ENCODE results near the gene TPX2. TPM values are rescaled to one million over a fixed set of nuclear protein-coding genes. Genes with fewer than 3 reads are reported as not detected.

The TPX2 gene, protein sequence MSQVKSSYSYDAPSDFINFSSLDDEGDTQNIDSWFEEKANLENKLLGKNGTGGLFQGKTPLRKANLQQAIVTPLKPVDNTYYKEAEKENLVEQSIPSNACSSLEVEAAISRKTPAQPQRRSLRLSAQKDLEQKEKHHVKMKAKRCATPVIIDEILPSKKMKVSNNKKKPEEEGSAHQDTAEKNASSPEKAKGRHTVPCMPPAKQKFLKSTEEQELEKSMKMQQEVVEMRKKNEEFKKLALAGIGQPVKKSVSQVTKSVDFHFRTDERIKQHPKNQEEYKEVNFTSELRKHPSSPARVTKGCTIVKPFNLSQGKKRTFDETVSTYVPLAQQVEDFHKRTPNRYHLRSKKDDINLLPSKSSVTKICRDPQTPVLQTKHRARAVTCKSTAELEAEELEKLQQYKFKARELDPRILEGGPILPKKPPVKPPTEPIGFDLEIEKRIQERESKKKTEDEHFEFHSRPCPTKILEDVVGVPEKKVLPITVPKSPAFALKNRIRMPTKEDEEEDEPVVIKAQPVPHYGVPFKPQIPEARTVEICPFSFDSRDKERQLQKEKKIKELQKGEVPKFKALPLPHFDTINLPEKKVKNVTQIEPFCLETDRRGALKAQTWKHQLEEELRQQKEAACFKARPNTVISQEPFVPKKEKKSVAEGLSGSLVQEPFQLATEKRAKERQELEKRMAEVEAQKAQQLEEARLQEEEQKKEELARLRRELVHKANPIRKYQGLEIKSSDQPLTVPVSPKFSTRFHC
- polyA plus RNA-seq (2011; rRNA removed) (79.4 and 92.9 TPM in 2 replicates), polyA plus RNA-seq (2017; fragmentation: RNase III; extraction: RNeasy Plus Mini Kit Qiagen cat#74134 plus additional on column Dnase treatment) (84.9 to 106 TPM (median 92.9 TPM) in 3 replicates), polyA minus RNA-seq (2011; rRNA and poly(A)+ RNA removed) (39.4 and 42.7 TPM in 2 replicates)
- polyA plus RNA-seq (2012; cell fraction: cytosol; rRNA removed), result 33.0 and 33.5 TPM in 2 replicates
- 30.7 and 46.3 TPM in 2 replicates for polyA plus RNA-seq (2012; cell fraction: nucleus; rRNA removed)

DNA sequence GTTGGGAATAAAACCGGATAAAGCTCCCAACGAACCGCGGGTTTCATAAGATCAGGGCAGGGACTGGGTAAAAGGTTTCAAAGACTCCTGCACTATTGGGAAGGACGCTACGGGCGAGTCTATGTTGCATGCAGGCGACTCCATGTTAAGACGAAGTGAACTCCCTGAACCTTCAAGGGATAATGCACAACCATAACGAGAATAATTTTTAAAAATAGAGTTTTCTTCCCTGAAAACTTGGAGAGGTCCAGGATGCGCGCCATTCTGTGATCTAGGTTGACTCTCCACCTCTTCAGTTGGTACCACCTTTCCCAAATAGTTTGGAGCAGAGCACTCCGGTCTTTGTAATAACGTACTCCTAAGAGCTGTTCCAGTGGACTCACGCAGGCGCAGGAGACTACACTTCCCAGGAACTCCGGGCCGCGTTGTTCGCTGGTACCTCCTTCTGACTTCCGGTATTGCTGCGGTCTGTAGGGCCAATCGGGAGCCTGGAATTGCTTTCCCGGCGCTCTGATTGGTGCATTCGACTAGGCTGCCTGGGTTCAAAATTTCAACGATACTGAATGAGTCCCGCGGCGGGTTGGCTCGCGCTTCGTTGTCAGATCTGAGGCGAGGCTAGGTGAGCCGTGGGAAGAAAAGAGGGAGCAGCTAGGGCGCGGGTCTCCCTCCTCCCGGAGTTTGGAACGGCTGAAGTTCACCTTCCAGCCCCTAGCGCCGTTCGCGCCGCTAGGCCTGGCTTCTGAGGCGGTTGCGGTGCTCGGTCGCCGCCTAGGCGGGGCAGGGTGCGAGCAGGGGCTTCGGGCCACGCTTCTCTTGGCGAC is at the start of gene TPX2:
Gene TPX2 (plus strand): TSS at position 562 of the 821 bp plus-strand sequence. CDS start 18,187 bp downstream, outside the sequence.
- DNase-seq (ENCODE audit: low read depth in 1 of 2, low spot score in 1 of 2) (peak; percentile 97 to 99), ATAC-seq (peak; percentile 99), FAIRE-seq (peak; percentile 56)
- Histone ChIP-seq H3K27ac (peak within 1 kb of the TSS; percentile 84 to 87), H3K4me2 (peak within 1 kb of the TSS; percentile 89), H3K4me3 (peak within 1 kb of the TSS; percentile 57), H3K9me3 (no peaks in the 10 kb centered on the region), H3K4me1 (peaks cover 30% of the 10 kb centered on the region)
- no peak for TF ChIP-seq CBX2 (IDR thresholded peaks at IDR 0.05; ENCODE audit: borderline replicate concordance, low read depth)
- TF ChIP-seq, protein P1, sequence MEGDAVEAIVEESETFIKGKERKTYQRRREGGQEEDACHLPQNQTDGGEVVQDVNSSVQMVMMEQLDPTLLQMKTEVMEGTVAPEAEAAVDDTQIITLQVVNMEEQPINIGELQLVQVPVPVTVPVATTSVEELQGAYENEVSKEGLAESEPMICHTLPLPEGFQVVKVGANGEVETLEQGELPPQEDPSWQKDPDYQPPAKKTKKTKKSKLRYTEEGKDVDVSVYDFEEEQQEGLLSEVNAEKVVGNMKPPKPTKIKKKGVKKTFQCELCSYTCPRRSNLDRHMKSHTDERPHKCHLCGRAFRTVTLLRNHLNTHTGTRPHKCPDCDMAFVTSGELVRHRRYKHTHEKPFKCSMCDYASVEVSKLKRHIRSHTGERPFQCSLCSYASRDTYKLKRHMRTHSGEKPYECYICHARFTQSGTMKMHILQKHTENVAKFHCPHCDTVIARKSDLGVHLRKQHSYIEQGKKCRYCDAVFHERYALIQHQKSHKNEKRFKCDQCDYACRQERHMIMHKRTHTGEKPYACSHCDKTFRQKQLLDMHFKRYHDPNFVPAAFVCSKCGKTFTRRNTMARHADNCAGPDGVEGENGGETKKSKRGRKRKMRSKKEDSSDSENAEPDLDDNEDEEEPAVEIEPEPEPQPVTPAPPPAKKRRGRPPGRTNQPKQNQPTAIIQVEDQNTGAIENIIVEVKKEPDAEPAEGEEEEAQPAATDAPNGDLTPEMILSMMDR (IDR thresholded peaks at IDR 0.05), result no peak
- TF ChIP-seq, protein P2, sequence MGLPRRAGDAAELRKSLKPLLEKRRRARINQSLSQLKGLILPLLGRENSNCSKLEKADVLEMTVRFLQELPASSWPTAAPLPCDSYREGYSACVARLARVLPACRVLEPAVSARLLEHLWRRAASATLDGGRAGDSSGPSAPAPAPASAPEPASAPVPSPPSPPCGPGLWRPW (IDR thresholded peaks at IDR 0.05), result no peak
- peak; percentile 77 for TF ChIP-seq KDM5A (IDR thresholded peaks at IDR 0.05)
- TF ChIP-seq JUN (IDR thresholded peaks at IDR 0.05), result peak; percentile 69; a peak in 2 of 5 replicates
- TF ChIP-seq ESRRA (IDR thresholded peaks at IDR 0.05; ENCODE audit: borderline replicate concordance, low read length), result no peak
- TF ChIP-seq HEYL (CRISPR knock-in tag; IDR thresholded peaks at IDR 0.05), result no peak
- TF ChIP-seq, protein P3, sequence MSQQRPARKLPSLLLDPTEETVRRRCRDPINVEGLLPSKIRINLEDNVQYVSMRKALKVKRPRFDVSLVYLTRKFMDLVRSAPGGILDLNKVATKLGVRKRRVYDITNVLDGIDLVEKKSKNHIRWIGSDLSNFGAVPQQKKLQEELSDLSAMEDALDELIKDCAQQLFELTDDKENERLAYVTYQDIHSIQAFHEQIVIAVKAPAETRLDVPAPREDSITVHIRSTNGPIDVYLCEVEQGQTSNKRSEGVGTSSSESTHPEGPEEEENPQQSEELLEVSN (IDR thresholded peaks at IDR 0.05; ENCODE audit: borderline replicate concordance, low read depth), result 0 out of 2 replicates have a peak, but pooled peaks have one; percentile 23
- TF ChIP-seq, protein P4, sequence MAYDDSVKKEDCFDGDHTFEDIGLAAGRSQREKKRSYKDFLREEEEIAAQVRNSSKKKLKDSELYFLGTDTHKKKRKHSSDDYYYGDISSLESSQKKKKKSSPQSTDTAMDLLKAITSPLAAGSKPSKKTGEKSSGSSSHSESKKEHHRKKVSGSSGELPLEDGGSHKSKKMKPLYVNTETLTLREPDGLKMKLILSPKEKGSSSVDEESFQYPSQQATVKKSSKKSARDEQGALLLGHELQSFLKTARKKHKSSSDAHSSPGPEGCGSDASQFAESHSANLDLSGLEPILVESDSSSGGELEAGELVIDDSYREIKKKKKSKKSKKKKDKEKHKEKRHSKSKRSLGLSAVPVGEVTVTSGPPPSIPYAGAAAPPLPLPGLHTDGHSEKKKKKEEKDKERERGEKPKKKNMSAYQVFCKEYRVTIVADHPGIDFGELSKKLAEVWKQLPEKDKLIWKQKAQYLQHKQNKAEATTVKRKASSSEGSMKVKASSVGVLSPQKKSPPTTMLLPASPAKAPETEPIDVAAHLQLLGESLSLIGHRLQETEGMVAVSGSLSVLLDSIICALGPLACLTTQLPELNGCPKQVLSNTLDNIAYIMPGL (CRISPR knock-in tag; IDR thresholded peaks at IDR 0.05; ENCODE audit: borderline replicate concordance), result no peak
- TF ChIP-seq CBX8 (IDR thresholded peaks at IDR 0.05), result no peak
- TF ChIP-seq PHF8 (IDR thresholded peaks at IDR 0.05; ENCODE audit: borderline replicate concordance, low read depth), result peak; percentile 60; the same call in 1 of the 2 replicates
- TF ChIP-seq FOSL2 (IDR thresholded peaks at IDR 0.05), result no peak
- no peak for TF ChIP-seq FOSL2 (CRISPR knock-in tag; IDR thresholded peaks at IDR 0.05)
- TF ChIP-seq, protein P5, sequence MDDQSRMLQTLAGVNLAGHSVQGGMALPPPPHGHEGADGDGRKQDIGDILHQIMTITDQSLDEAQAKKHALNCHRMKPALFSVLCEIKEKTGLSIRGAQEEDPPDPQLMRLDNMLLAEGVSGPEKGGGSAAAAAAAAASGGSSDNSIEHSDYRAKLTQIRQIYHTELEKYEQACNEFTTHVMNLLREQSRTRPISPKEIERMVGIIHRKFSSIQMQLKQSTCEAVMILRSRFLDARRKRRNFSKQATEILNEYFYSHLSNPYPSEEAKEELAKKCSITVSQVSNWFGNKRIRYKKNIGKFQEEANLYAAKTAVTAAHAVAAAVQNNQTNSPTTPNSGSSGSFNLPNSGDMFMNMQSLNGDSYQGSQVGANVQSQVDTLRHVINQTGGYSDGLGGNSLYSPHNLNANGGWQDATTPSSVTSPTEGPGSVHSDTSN (IDR thresholded peaks at IDR 0.05), result no peak
- TF ChIP-seq, protein P6, sequence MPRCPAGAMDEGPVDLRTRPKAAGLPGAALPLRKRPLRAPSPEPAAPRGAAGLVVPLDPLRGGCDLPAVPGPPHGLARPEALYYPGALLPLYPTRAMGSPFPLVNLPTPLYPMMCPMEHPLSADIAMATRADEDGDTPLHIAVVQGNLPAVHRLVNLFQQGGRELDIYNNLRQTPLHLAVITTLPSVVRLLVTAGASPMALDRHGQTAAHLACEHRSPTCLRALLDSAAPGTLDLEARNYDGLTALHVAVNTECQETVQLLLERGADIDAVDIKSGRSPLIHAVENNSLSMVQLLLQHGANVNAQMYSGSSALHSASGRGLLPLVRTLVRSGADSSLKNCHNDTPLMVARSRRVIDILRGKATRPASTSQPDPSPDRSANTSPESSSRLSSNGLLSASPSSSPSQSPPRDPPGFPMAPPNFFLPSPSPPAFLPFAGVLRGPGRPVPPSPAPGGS (IDR thresholded peaks at IDR 0.05), result peak; percentile 93; the same call in 2 of the 3 replicates
- TF ChIP-seq SMC3 (IDR thresholded peaks at IDR 0.05), result no peak
- peak; percentile 43; the same call in 1 of the 2 replicates for TF ChIP-seq POLR2A (IDR thresholded peaks at IDR 0.05; ENCODE audit: low read length)
- 0 out of 5 replicates have a peak, but pooled peaks of 1 of the 2 experiments have one; percentile 8 for TF ChIP-seq RAD21 (conservative IDR thresholded peaks at IDR 0.05 in 1 of 2, IDR thresholded peaks at IDR 0.05 in 1 of 2)
- TF ChIP-seq, protein P7, sequence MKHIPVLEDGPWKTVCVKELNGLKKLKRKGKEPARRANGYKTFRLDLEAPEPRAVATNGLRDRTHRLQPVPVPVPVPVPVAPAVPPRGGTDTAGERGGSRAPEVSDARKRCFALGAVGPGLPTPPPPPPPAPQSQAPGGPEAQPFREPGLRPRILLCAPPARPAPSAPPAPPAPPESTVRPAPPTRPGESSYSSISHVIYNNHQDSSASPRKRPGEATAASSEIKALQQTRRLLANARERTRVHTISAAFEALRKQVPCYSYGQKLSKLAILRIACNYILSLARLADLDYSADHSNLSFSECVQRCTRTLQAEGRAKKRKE (CRISPR knock-in tag; IDR thresholded peaks at IDR 0.05; ENCODE audit: low read depth), result no peak
- TF ChIP-seq TFCP2L1 (CRISPR knock-in tag; IDR thresholded peaks at IDR 0.05), result no peak
- TF ChIP-seq EHMT2 (IDR thresholded peaks at IDR 0.05; ENCODE audit: low read depth), result no peak
- no peak for TF ChIP-seq HOXA7 (CRISPR knock-in tag; IDR thresholded peaks at IDR 0.05)
- ChIA-PET CTCF (interaction anchor here (0.7 to 2.8 kb wide), 11 partner anchors 11 to 279 kb away, joined by 3 to 24 read pairs (median 5); no protein-coding TSS in a partner anchor), POLR2A (interaction anchor here (0.5 to 1.6 kb wide), 8 partner anchors 9 to 118 kb away, joined by 3 to 21 read pairs (median 4); partner anchors contain the start of genes BCL2L1 and FOXS1)
- under 1% methylated on average over 51 of the region's 54 CpGs for WGBS (ENCODE audit: missing lambda C conversion rate)
